ENCODE results near the gene TBX10.

The TBX10 gene

DNA sequence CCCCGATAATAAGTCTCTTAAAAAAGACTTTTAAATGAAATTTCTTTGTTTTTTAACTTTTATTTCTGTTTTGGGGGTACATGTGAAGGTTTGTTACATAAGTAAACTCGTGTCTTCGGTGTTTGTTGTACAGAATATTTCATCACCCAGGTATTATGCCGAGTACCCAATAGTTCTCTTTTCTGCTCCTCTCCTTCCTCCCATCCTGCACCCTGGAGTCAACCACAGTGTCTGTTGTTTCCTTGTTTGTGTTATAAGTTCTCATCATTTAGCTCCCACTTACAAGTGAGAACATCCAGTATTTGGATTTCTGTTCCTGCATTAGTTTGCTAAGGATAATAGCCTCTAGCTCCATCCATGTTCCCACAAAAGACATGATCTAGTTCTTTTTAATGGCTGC is 57.6 kb downstream of the TBX10 start:
- no peak overlapping the region for H3K4me3 ChIP-seq (ENCODE audit: low read depth, low read length)
- CTCF ChIA-PET, result interaction anchor here (1.2 to 4.5 kb wide), 10 partner anchors 9 to 231 kb away, joined by 3 to 22 read pairs (median 6); partner anchors contain the start of genes NUDT8 and PPP1CA
- POLR2A ChIA-PET, result no interaction called here
- TF ChIP-seq, protein P1, sequence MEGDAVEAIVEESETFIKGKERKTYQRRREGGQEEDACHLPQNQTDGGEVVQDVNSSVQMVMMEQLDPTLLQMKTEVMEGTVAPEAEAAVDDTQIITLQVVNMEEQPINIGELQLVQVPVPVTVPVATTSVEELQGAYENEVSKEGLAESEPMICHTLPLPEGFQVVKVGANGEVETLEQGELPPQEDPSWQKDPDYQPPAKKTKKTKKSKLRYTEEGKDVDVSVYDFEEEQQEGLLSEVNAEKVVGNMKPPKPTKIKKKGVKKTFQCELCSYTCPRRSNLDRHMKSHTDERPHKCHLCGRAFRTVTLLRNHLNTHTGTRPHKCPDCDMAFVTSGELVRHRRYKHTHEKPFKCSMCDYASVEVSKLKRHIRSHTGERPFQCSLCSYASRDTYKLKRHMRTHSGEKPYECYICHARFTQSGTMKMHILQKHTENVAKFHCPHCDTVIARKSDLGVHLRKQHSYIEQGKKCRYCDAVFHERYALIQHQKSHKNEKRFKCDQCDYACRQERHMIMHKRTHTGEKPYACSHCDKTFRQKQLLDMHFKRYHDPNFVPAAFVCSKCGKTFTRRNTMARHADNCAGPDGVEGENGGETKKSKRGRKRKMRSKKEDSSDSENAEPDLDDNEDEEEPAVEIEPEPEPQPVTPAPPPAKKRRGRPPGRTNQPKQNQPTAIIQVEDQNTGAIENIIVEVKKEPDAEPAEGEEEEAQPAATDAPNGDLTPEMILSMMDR (IDR thresholded peaks at IDR 0.05; ENCODE audit: insufficient read depth, low read length, missing control alignments), result no peak
- no peak for DNase-seq (ENCODE audit: low read depth, low spot score)

DNA sequence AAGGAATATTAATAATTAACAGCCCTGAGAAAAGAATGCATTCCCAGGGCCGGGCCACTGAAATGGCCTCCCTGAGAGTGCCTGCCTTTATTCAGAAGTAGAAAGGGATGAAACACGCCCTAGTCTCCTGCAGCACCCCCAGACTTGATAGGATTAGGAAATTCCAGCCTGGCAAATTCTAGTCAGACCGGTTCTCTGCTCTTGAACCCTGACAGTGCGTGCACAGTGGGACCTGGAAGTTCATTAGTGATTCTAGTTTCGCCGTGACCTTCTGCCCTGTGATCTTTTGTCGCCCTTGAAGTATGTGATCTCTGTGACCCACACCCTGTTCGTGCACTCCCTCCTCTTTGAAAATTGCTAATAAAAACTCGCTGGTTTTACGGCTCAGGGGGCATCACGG is 58.1 kb downstream of the TBX10 start:
- ChIA-PET POLR2A (no interaction called here), CTCF (interaction anchor here (2.1 to 4.5 kb wide), 3 partner anchors 8 to 48 kb away, joined by 6 to 22 read pairs (median 17); partner anchors contain the start of gene NUDT8)
- TF ChIP-seq, protein P1 (IDR thresholded peaks at IDR 0.05; ENCODE audit: insufficient read depth, low read length, missing control alignments), result no peak
- H3K4me3 ChIP-seq (ENCODE audit: low read depth, low read length), result no peak overlapping the region
- DNase-seq (ENCODE audit: low read depth, low spot score), result no peak

All from AG04449 (cell line).